ENCODE data around the gene FAM219B.

Gene FAM219B

DNA sequence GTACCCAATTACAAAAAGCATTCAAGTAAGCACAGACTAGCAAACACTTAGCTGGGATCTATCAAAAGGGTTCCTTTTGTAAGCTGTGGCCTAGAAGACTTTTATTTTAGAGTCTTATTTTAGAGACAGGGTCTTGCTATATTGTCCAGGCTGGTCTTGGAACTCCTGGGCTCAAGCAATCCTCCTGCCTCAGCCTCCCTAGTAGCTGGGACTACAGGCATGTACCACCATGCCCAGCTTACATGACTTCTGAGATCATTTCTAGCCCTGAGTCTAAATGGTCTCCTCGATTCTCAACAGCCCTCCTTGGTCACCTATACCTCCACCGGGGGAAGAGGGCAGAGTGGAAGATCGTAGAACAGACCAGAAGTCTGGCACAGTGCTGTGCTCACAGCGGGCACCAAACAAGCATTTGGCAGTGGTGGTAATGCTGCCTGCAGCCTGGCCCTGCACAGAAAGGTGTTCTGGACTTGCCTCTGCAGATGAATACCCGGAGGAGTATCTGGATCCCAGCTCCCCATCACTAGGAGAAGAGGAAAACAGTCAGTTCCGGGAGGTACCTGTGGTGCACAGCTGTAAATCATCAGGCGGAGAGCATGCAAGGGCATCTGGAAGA lies 2.4 kb downstream of the FAM219B start:
- no peak for TF ChIP-seq CTCF (IDR thresholded peaks at IDR 0.05; ENCODE audit: low read depth, low read length)
- no peak for DNase-seq (ENCODE audit: low read depth in 2 of 2)
- H3K4me3 ChIP-seq (replicated peaks in 1 of 2; ENCODE audit: low read depth in 2 of 2, low read length in 2 of 2), result no peak overlapping the region

- H3K4me3 ChIP-seq (replicated peaks in 1 of 2; ENCODE audit: low read depth in 2 of 2, low read length in 2 of 2), result no peak overlapping the region
These were observed 3.0 kb downstream of the FAM219B start for GRCh38 chr15:74903676-74904075.

DNA sequence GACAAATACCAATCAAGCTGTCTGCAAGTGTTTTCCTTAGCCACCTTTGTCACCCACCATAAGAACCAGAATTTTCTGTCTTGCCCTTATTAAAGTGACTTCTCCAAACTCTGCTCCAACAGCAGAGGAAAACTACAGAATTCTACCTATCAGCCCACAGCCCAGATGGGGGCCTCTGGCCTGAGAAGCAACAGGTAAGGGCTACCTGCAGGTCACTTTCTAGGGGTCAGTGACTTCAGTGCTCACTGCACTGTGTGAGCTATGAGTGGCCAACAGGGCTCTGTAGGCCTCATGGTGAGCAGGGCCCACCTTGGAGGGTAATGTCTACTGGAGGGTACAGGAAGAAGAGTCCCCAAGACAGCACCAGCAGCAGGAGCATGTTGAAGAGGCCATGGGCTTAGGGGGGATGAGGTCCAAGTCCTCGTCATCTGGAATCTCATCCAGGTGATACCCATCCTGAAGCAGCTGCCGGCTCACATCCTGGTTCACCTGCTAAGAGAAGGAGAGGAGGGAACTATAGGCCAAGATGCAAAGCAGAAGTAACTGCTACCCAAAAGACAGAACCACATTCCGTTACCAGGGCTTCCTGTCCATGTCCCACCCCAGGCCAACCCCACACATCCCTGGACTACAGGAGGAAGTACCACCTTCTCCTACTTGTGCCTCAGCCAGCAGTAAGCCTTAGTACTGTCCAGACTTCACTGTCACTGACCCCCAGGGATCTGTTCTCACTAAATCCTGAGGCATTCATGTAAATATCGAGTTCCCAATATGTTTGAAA lies 4.2 kb downstream of the FAM219B start:
- no peak for DNase-seq (ENCODE audit: low read depth in 2 of 2)
- H3K4me3 ChIP-seq (replicated peaks in 1 of 2; ENCODE audit: low read depth in 2 of 2, low read length in 2 of 2), result no peak overlapping the region
- no peak for TF ChIP-seq CTCF (IDR thresholded peaks at IDR 0.05; ENCODE audit: low read depth, low read length)

More at GRCh38 chr15:74903676-74904075, 3.0 kb downstream of the FAM219B start:
- no peak for TF ChIP-seq CTCF (IDR thresholded peaks at IDR 0.05; ENCODE audit: low read depth, low read length)
- DNase-seq (ENCODE audit: low read depth in 2 of 2), result no peak

GRCh38 chr15:74901612-74902063 lies 5.0 kb downstream of the FAM219B start:
- TF ChIP-seq CTCF (IDR thresholded peaks at IDR 0.05; ENCODE audit: low read depth, low read length), result peak; percentile 86
- peak; percentile 68 for DNase-seq (ENCODE audit: low read depth in 2 of 2)
- H3K4me3 ChIP-seq (replicated peaks in 1 of 2; ENCODE audit: low read depth in 2 of 2, low read length in 2 of 2), result no peak overlapping the region

DNA sequence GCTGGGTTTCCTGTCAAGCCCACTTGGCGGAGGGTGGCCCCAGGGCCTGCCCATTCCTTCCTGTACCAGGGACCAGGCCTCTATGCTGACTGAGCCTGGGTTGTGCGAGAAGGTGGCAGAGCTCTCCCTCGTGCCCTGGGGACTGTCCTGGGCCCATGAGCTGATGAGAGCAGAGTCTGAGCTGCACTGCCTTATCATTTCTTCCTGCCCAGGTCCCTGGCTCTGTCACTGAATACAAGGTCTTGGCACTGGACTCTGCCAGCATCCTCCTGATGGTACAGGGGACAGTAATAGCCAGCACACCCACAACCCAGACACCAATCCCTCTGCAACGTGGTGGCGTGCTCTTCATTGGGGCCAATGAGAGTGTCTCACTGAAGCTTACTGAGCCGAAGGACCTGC lies 9.3 kb downstream of the FAM219B start:
- no peak for TF ChIP-seq CTCF (IDR thresholded peaks at IDR 0.05; ENCODE audit: low read depth, low read length)

GRCh38 chr15:74896316-74896715 lies 10.3 kb downstream of the FAM219B start:
- DNase-seq (ENCODE audit: low read depth in 2 of 2), result no peak
- H3K4me3 ChIP-seq (replicated peaks in 1 of 2; ENCODE audit: low read depth in 2 of 2, low read length in 2 of 2), result no peak overlapping the region
- no peak for TF ChIP-seq CTCF (IDR thresholded peaks at IDR 0.05; ENCODE audit: low read depth, low read length)

More for the DNA sequence above, 9.3 kb downstream of the FAM219B start:
- no peak for DNase-seq (ENCODE audit: low read depth in 2 of 2)
- no peak overlapping the region for H3K4me3 ChIP-seq (replicated peaks in 1 of 2; ENCODE audit: low read depth in 2 of 2, low read length in 2 of 2)
